OCI-LY3 (cell line): ENCODE data around the gene NRXN2.

ENCODE experiments used
- H2AFZ ChIP-seq: fragments of 200-600, 300-600 bp; shearing (Covaris generic); 2 replicates; pipeline ENCODE4 v1.6.0; 2014; ENCODE audit warnings: antibody characterized with exemption, low read depth, low read length
- H3K27ac ChIP-seq: fragments of 200-600, 300-600 bp; sonication (generic); 2 replicates; pipeline ENCODE4 v1.5.1; 2014; ENCODE audit warnings: mild to moderate bottlenecking, low read length, moderate library complexity, mixed read lengths
- H3K27me3 ChIP-seq: fragments of 200-600, 300-600 bp; sonication (generic); 2 replicates; pipeline ENCODE4 v1.6.1; 2014; ENCODE audit warnings: low read depth, low read length, mixed read lengths
- H3K36me3 ChIP-seq: fragments of 200-600, 300-600 bp; sonication (generic); replicated peaks from 2 replicates; pipeline ENCODE3; 2014; ENCODE audit warnings: low read depth, low read length, mixed read lengths
- H3K4me1 ChIP-seq: fragments of 300-600, 200-600 bp; sonication (generic); 2 replicates; pipeline ENCODE4 v1.6.1; 2014; ENCODE audit warnings: low read length, mixed read lengths
- H3K4me2 ChIP-seq: fragments of 200-600, 300-600 bp; sonication (generic); 2 replicates; pipeline ENCODE4 v1.6.1; 2014; ENCODE audit warnings: low read length, mixed read lengths
- H3K4me3 ChIP-seq: fragments of 300-600, 200-600 bp; sonication (generic); 2 replicates; pipeline ENCODE4 v1.5.1; 2014; ENCODE audit warnings: antibody characterized with exemption, mild to moderate bottlenecking, low read length, moderate library complexity
- H3K79me2 ChIP-seq: fragments of 300-600, 200-600 bp; shearing (Covaris generic); 2 replicates; pipeline ENCODE4 v1.6.1; 2014; ENCODE audit warnings: mild to moderate bottlenecking, low read length, mixed read lengths
- H3K9ac ChIP-seq: fragments of 300-600, 200-600 bp; shearing (Covaris generic); 2 replicates; pipeline ENCODE4 v1.6.0; 2014; ENCODE audit warnings: mild to moderate bottlenecking, low read length, moderate library complexity
- H3K9me3 ChIP-seq: fragments of 200-600, 300-600 bp; shearing (Covaris generic); 2 replicates; pipeline ENCODE4 v1.6.1; 2014; ENCODE audit warnings: low read length, mixed read lengths; ENCODE audit not compliant: insufficient read depth
- H4K20me1 ChIP-seq: fragments of 200-600, 300-600 bp; sonication (generic); 2 replicates; pipeline ENCODE4 v1.6.1; 2016; ENCODE audit warnings: low read length, mixed read lengths; ENCODE audit not compliant: insufficient read depth
- EZH2phosphoT487 ChIP-seq: fragments of 200-600 bp; shearing (Covaris generic); IDR thresholded peaks from 2 replicates; pipeline ENCODE4 v1.6.1; 2018; ENCODE audit warnings: antibody characterized with exemption, mixed run types, low read depth
- TF ChIP-seq, protein P1 (sequence below): fragments of 200-600, 300-600 bp; sonication (generic); IDR thresholded peaks from 2 replicates; pipeline ENCODE4 v1.5.1; 2014; ENCODE audit warnings: antibody characterized with exemption, low read length, low read depth

Gene NRXN2

GRCh38 chr11:64741375-64742086, 18.5 kb upstream of the NRXN2 start:
- H2AFZ ChIP-seq = no peak overlapping the region
- no peaks in the 10 kb centered on the region for H3K9me3 ChIP-seq
- no peaks in the 10 kb centered on the region for H3K79me2 ChIP-seq
- TF ChIP-seq EZH2phosphoT487 = no peak
- TF ChIP-seq, protein P1, sequence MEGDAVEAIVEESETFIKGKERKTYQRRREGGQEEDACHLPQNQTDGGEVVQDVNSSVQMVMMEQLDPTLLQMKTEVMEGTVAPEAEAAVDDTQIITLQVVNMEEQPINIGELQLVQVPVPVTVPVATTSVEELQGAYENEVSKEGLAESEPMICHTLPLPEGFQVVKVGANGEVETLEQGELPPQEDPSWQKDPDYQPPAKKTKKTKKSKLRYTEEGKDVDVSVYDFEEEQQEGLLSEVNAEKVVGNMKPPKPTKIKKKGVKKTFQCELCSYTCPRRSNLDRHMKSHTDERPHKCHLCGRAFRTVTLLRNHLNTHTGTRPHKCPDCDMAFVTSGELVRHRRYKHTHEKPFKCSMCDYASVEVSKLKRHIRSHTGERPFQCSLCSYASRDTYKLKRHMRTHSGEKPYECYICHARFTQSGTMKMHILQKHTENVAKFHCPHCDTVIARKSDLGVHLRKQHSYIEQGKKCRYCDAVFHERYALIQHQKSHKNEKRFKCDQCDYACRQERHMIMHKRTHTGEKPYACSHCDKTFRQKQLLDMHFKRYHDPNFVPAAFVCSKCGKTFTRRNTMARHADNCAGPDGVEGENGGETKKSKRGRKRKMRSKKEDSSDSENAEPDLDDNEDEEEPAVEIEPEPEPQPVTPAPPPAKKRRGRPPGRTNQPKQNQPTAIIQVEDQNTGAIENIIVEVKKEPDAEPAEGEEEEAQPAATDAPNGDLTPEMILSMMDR = no peak
- peak overlapping the region; percentile 99 for H3K4me2 ChIP-seq
- H3K4me1 ChIP-seq = peaks cover 21% of the 10 kb centered on the region
- no peaks in the 10 kb centered on the region for H3K36me3 ChIP-seq
- peak overlapping the region; percentile 84 for H3K4me3 ChIP-seq
- H3K27me3 ChIP-seq = no peaks in the 10 kb centered on the region
- no peaks in the 10 kb centered on the region for H4K20me1 ChIP-seq
- H3K27ac ChIP-seq = no peak overlapping the region
- no peak overlapping the region for H3K9ac ChIP-seq

DNA sequence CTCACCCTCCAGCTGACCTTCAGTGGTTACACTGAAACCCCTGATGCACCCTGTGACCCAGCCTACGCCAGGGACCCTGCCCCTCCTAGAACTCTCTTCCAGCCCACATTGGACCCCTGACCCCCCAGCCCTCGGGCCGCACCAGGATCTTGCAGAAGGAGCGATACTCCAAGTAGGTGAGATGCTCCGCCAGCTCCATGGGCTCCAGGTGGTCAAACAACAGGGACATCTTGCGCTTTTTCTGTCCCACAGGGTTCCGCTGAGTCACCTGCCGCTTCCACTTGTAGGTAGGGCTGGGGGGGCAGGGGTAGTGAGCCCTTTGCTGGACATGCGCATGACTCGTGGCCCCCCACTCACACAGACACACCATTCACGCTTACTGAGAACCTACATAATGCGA, 16.9 kb upstream of the NRXN2 start:
- H3K27me3 ChIP-seq = no peaks in the 10 kb centered on the region
- H4K20me1 ChIP-seq = no peaks in the 10 kb centered on the region
- H3K79me2 ChIP-seq = no peaks in the 10 kb centered on the region
- H3K4me2 ChIP-seq = no peak overlapping the region
- peaks cover 31% of the 10 kb centered on the region for H3K4me1 ChIP-seq
- H3K4me3 ChIP-seq = no peak overlapping the region
- H3K27ac ChIP-seq = no peak overlapping the region
- no peak for TF ChIP-seq EZH2phosphoT487
- TF ChIP-seq, protein P1 = no peak
- no peaks in the 10 kb centered on the region for H3K36me3 ChIP-seq
- H3K9ac ChIP-seq = no peak overlapping the region
- no peaks in the 10 kb centered on the region for H3K9me3 ChIP-seq
- H2AFZ ChIP-seq = no peak overlapping the region

DNA sequence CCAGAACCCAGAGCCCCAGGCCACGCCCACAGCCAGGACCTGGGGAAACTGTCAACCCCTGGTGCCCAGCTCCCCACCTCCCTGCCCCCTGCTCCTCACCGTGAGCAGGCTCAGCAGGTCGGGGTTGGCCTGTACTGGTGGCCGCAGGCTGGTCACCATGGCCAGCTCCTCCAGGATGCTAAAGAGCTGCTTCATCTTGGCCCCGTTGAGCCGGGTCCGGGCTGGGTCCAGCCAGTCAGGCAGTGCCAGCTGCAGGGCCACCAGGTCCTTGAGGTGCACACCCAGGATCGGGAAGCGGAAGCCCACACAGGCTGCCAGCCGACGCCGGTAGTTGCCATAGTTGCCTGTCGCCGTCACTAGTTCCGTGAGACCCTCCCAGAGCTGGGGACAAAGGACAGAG, 13.7 kb upstream of the NRXN2 start:
- H3K27ac ChIP-seq = no peak overlapping the region
- no peaks in the 10 kb centered on the region for H3K9me3 ChIP-seq
- no peak overlapping the region for H2AFZ ChIP-seq
- no peaks in the 10 kb centered on the region for H3K79me2 ChIP-seq
- TF ChIP-seq, protein P1 = no peak
- no peak for TF ChIP-seq EZH2phosphoT487
- H3K4me3 ChIP-seq = no peak overlapping the region
- H3K4me2 ChIP-seq = no peak overlapping the region
- H3K27me3 ChIP-seq = no peaks in the 10 kb centered on the region
- no peaks in the 10 kb centered on the region for H4K20me1 ChIP-seq
- H3K9ac ChIP-seq = no peak overlapping the region
- H3K4me1 ChIP-seq = peaks cover 34% of the 10 kb centered on the region
- H3K36me3 ChIP-seq = no peaks in the 10 kb centered on the region

DNA sequence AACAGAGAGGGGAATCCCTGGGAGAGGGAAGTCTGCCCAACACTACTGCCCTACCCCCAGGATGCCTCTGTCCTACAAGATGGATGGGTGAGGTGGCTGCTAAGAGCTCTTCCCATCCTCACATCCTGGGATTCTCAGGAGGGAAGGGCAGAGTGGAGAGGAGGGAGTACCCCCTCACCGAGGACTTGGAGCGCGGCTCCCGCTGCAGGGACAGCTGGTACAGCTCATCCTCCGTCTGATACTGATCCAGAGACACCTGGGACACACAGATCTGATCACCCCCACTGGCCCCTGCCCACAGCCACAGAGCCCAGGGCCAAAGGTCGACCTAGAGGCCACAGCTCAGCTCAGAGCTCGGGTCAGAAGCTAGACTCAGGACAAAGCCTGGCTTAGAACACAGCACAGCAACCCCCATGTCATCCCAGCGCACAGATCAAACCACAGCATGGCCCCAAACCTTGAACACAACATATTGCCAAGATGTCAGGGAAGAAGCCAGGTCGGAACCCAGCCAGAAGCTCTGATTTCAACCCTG, 12.8 kb upstream of the NRXN2 start:
- TF ChIP-seq, protein P1 = no peak
- no peak for TF ChIP-seq EZH2phosphoT487
- H3K9me3 ChIP-seq = no peaks in the 10 kb centered on the region
- H3K4me2 ChIP-seq = peak overlapping the region; percentile 62
- no peak overlapping the region for H2AFZ ChIP-seq
- H3K27me3 ChIP-seq = no peaks in the 10 kb centered on the region
- no peaks in the 10 kb centered on the region for H4K20me1 ChIP-seq
- H3K27ac ChIP-seq = 0 out of 2 replicates have a peak overlapping the region, but pooled peaks have one; percentile 11
- no peaks in the 10 kb centered on the region for H3K36me3 ChIP-seq
- H3K4me3 ChIP-seq = peak overlapping the region; percentile 30; the same call in 1 of the 2 replicates
- peak overlapping the region; percentile 32; the same call in 1 of the 2 replicates for H3K9ac ChIP-seq
- peaks cover 33% of the 10 kb centered on the region for H3K4me1 ChIP-seq
- no peaks in the 10 kb centered on the region for H3K79me2 ChIP-seq
